ENCODE data around the gene PEA15. TPM values are rescaled to one million over a fixed set of nuclear protein-coding genes. Genes with fewer than 3 reads are reported as not detected.

PEA15 gene
- total and polyA plus RNA-seq, 2 donors (not counting 3 experiments of a cell fraction or from before 2014, with no cell fraction given): 250 to 304 TPM

DNA sequence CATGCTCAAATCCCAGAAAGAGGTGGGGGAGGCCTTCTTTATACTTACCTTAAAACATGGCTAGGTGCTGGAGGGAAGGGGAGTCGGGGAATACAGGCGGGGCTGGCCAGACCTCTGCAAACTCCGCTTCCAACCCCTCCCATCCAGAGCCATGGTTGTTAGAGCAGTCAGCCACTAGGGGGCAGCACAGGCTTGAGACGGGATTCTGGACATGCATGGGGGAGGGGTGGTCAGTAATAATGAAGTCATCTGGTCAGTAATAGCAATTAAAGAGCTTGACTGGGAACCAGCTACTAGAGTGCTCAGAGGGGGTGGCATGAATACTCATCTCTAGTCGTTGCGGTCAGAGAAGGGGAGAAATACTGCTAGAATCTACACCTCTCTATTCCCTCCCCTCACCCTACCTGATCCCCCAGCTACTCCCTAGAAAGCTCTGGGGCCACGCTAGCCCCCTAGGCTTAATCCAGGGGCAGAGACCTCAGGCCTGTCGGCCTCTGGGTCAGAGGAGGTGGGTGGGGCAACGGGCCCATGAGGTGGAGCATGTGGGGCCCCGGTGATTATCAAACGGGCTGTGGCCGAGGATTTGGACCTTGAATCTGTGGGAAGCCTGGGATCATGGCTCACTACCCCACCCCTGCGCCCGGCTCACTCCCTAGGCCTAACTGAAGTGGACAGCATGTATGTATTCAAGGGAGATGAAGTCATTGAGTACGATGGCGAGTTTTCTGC lies 11.9 kb upstream of the PEA15 start:
- FAIRE-seq (peak; percentile 93), DNase-seq (ENCODE audit: low read depth, low spot score) (peak; percentile 86)
- H3K4me1 ChIP-seq (ENCODE audit: control insufficient read depth, extremely low read depth, insufficient read depth, low read length): peaks cover 5% of the 10 kb centered on the region
- TF ChIP-seq, protein P1, sequence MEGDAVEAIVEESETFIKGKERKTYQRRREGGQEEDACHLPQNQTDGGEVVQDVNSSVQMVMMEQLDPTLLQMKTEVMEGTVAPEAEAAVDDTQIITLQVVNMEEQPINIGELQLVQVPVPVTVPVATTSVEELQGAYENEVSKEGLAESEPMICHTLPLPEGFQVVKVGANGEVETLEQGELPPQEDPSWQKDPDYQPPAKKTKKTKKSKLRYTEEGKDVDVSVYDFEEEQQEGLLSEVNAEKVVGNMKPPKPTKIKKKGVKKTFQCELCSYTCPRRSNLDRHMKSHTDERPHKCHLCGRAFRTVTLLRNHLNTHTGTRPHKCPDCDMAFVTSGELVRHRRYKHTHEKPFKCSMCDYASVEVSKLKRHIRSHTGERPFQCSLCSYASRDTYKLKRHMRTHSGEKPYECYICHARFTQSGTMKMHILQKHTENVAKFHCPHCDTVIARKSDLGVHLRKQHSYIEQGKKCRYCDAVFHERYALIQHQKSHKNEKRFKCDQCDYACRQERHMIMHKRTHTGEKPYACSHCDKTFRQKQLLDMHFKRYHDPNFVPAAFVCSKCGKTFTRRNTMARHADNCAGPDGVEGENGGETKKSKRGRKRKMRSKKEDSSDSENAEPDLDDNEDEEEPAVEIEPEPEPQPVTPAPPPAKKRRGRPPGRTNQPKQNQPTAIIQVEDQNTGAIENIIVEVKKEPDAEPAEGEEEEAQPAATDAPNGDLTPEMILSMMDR (IDR thresholded peaks at IDR 0.05; ENCODE audit: extremely low read depth in 1 of 2, insufficient read depth in 1 of 2, low read depth in 1 of 2, low read length in 2 of 2): peak; percentile 90 to 91
- no peak for TF ChIP-seq POLR2A (IDR thresholded peaks at IDR 0.05; ENCODE audit: low read depth, low read length)
- peak; percentile 26 for TF ChIP-seq JUN (IDR thresholded peaks at IDR 0.05; ENCODE audit: borderline replicate concordance, insufficient read depth, insufficient read length, low read depth)
- no peaks in the 10 kb centered on the region for H3K9me3 ChIP-seq (replicated peaks; ENCODE audit: control insufficient read depth, insufficient read depth, low read length)
- ChIA-PET POLR2A (interaction anchor here (0.6 to 1.0 kb wide), 3 partner anchors 26 to 98 kb away, joined by 3 to 6 read pairs (median 5); no protein-coding TSS in a partner anchor), CTCF (interaction anchor here (0.5 to 5.7 kb wide), 67 partner anchors 11 to 223 kb away, joined by 3 to 511 read pairs (median 6); partner anchors contain the start of genes DCAF8, IGSF8, PEA15 and PEX19)
- BruUV-seq (replicated peaks): no TSS peak
- intact Hi-C loops (cut with micrococcal nuclease) (loop anchor here (1.0 kb wide), 7 partner anchors 13 to 223 kb away; no protein-coding TSS in a partner anchor), dilution Hi-C loops (cut with MboI; ENCODE audit: extremely low pct_ligation_motif_present, low sequenced_read_pairs) (no loop called here)
- H4K20me1 ChIP-seq (replicated peaks; ENCODE audit: control insufficient read depth, extremely low read depth, insufficient read depth, low read length): no peaks in the 10 kb centered on the region
- no peak overlapping the region for H3K27ac ChIP-seq (ENCODE audit: insufficient read depth, low read depth, low read length)
- H3K4me2 ChIP-seq (ENCODE audit: insufficient read depth, low read length): no peak overlapping the region
- no peaks in the 10 kb centered on the region for H3K79me2 ChIP-seq (ENCODE audit: control insufficient read depth, insufficient read depth, low read length)
- peak overlapping the region; percentile 23 for H2AFZ ChIP-seq (ENCODE audit: low read depth, low read length)
- H3K27me3 ChIP-seq (ENCODE audit: control insufficient read depth in 2 of 2, insufficient read depth in 2 of 2, low read length in 2 of 2): no peaks in the 10 kb centered on the region
- H3K4me3 ChIP-seq (replicated peaks in 1 of 3; ENCODE audit: insufficient read depth in 1 of 3, low read depth in 1 of 3, low read length in 3 of 3): no peak overlapping the region
- no peak overlapping the region for H3K9ac ChIP-seq (replicated peaks; ENCODE audit: extremely low read depth, insufficient read depth, low read length)
- no peaks in the 10 kb centered on the region for H3K36me3 ChIP-seq (ENCODE audit: control insufficient read depth in 2 of 2, extremely low read depth in 1 of 2, insufficient read depth in 2 of 2, low read length in 2 of 2)
- no peaks in the 10 kb centered on the region for H3K9me1 ChIP-seq (replicated peaks; ENCODE audit: control insufficient read depth, extremely low read depth, insufficient read depth, low read length)

Data from endothelial cell of umbilical vein (primary cell).